ENCODE measurements around the gene LDLRAD4.

LDLRAD4 gene

DNA sequence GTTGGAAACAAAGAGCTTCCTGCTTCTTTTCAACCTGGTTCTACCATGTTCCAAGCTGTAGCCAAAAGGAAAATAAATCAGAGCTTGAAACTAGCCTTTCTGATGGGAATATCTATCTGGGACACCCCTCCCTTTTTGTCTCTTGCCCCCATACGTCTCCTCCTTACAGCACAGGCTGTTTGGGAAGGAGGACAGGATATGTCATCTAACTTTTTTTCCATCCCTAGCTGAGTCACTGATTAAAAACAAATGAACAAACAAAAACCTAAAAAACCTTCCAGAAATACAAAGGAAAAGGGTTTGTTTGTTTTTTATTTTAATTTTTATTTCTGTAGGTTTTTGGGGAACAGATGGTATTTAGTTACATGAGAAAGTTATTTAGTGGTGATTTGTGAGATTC is 356.2 kb downstream of the LDLRAD4 start:
- no peak for DNase-seq (ENCODE audit: low read depth)

DNA sequence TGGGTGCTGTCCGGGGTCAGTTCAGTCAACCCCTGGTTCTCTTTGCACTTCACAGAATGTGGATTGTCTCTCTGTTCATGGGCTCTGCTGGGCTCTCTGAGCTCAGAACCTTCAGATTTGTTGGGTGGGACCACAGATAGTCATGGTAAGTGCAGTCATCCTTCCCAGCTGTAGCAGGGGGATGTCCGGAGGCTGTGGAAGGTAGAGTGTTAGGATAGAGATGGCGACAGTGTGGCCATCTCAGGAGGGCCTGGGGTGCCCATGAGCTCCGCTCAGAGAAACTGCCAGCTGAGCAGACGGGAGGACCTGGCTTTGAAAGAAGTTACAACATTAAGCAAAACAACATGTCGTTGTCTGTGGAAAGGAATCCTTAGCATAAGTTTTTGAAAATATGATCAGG is 358.0 kb downstream of the LDLRAD4 start:
- no peak for DNase-seq (ENCODE audit: low read depth)

DNA sequence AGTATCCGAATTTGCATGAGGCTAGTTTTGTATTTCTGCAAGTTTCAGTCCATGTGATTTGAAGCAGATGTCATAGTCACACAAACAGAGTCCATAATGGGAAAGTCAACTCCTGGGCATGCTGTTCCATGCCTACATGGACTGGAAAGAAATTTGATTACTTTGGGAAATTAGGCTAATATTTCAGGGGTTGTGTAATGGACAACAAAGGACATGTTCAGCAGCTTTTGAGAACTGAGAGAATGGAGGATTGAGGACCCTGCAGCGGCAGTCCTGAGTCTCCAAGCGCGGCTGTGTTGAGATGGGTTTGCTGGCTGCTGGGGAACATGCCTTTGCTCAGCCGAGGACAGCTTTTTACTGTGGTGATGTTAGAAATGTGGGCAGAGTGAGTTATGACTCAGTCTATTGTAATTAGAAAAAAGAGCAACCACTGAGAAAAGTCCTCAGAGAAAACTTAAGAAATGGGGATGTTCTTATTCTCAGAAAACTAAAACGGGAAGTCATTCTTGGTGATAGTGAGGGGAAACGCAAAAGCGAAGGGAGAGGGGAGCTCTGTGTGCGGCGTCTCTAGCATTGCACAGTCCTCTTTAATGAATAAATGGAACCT is 358.6 kb downstream of the LDLRAD4 start:
- no peak for DNase-seq (ENCODE audit: low read depth)

DNA sequence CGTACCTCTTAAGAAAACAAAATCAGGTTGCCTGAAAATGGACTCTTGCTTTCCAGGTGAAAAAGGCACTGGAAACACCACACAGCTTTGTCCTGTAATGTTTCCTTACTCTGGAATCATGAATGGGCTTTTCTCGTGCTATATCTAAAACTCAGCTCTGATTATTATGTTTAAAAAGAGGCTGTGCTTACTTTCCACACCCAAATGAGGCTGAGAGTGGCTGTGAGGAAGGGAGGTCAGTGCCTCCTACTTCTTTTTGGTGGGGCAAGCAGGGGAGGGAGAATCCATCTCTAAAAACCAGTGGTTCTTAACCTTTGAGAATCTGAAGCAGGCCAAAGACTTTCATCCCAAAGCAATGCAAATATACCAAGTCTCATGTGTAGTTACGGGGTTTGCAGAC is 359.2 kb downstream of the LDLRAD4 start:
- no peak for DNase-seq (ENCODE audit: low read depth)

DNA sequence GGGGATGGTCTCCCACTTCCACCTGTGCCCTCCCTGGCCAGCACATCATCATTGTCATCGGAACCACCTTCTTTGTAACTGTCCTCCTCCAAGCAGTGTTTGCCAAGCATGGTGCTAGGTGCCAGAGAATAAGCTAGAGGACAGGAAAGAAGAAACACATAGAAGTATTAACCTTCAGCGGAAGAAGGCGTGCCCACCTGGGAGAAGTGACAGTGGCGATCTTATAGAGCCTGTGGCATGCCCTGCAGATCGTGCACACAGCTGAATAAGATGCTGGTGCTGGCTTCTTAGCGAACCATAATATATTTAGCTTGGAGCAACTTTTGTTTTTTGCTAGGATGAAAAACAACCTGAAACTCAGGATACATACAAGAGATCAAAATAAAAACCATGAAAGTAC is 359.8 kb downstream of the LDLRAD4 start:
- no peak for DNase-seq (ENCODE audit: low read depth)

DNA sequence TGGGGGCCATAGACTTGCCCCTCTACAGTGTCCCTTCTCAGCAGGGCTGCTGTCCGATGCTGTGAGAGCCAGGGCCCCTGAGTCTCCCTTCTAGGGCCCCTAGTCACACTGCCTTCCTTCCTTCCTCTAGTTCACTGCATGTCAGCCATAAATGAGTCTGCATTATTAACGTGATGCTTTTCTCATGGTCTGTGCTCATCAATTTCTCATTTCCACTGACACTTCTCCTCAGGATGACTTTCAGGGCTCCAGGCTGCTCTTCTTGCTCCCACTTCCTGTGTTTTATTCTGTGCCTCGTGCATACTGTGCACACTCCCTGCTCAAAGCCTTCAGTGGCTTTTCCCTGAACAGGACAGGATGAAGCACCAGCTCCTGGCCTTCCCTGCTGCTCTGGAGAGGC is 361.3 kb downstream of the LDLRAD4 start:
- DNase-seq (ENCODE audit: low read depth): no peak

DNA sequence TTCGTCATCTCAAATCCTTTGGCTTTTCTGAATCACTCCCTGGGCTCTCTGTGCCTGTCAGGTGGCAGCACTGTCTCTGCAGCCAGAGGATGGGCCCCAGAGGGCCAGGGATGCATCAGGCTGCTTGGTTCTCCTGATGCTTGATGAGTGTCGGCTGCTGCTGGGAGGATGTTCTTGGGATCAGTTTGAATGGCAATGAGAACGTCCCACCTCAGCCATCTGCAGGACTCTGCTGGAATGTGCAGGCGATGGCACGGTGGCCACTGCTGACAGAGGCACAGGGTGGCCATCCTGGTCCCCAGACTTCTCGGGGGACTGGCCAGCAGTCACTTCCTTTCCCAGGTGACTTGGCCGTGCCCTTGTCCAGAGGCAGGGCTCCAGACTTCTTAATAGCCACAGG is 361.8 kb downstream of the LDLRAD4 start:
- DNase-seq (ENCODE audit: low read depth): no peak

DNA sequence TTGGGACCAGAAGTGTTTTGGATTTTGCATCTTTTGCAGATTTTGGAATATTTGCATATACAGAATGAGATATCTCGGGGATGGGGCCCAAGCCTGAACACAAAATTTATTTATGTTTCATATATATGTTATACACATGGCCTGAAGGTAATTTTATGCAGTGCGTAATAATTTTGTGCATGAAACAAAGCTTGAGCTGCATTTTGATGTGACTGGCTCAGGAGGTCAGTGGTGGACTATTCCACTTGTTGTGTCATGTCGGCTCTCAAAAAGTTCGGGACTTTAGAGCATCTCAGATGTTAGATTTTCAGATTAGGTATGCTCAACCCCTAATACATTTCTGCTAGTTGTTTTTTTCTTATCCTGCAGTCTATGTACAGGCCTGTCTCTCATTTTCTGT is 362.4 kb downstream of the LDLRAD4 start:
- DNase-seq (ENCODE audit: low read depth): no peak

DNA sequence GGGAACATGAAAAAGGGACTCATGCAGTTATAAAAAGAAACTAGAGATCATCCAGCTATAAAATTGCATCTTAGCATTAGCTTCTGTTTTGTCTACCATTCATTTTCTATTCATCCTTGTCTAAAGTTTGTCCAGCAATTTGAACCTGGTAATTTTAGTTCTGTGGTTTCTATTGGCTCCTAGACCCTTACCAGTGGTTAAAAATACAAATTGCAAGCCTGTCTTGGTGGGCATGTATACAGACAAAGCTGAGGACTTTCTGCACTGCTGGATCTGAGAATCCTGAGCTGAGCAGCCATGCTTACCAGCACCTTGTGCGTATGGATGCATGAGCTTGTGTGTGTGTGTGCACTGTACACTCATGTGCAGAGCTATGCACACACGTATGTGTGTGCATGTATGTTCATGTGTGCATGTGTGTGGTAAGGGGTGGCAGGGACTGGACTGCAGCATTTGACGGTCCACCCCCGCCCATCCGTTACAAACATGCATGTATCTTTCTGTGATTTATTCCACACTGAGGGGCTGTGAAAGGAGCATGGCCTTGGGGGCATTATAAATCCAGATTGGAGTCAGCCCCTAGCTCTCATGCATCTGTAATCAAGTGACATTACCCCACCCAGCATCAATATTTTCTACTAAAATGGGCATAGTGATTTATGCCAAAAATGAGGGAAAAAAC is 363.1 kb downstream of the LDLRAD4 start:
- no peak for DNase-seq (ENCODE audit: low read depth)

DNA sequence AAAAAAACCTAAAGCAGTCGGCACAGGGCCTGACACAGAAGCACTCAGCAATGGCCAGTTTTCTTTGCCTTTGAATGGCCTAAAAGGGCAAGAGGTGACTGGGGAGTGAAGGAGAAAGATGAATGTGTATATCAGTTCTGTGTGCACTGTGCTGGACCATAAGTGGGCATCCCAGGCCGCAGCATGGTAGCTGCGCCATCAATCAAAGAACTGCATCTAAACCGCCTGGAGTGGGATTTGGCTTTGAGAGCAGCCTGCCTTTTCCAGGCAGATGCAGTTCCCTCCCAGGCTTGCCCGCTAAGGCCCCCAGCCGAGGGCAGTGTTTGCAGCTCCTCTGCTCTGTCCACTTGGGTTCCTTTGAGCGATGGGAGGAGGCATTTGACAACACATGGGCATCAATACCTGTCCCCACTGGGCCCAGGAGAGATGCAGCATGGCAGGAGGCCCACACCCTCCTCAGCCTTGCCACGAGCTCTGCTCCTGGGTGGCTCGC is 363.7 kb downstream of the LDLRAD4 start:
- DNase-seq (ENCODE audit: low read depth): no peak

DNA sequence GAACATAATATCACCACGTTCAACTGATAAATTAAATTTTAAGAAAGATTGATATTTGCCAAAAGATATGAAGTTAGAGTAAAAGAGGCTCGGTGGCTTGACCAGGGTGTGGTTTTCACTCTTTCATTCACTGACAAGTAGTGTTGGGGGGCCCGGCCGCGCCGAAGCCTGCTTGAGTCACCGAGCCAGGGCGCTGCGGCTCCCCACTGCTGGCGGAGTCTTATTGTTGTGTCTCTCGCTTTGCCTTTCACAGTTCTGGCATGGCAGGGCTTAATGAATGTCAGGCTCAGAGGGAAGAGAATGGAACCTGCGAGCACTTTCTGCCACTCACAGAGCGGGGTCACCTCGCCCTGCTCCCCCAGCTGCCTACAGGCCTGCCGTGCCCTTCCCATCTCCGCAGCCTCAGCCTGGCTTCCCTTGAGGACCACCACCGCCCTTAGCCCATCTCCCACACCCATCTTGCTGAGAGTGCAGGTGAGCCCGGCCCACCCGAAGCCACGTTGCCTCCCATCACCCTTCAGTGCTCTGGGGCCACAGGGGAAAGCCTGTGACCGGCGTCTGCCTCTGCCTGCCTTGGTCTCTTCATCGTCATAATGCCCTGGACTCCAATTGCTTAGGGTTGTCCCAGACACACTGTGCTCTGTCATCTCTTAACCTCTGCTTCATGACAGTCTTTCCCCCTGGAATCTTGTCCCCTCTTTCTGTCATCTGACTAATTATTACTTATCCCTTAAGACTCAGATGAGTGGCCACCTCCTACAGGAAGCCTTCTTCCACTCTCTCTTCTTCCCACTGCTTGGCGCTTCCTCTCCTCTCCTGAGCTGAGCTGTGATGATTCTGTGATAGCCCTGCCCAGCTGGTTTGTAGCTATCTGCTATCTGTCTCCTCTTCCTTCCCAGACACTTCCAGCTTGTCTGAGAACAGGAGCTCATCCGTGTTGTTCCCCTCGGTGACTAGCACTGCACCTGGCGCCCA is 365.3 kb downstream of the LDLRAD4 start:
- DNase-seq (ENCODE audit: low read depth): no peak

DNA sequence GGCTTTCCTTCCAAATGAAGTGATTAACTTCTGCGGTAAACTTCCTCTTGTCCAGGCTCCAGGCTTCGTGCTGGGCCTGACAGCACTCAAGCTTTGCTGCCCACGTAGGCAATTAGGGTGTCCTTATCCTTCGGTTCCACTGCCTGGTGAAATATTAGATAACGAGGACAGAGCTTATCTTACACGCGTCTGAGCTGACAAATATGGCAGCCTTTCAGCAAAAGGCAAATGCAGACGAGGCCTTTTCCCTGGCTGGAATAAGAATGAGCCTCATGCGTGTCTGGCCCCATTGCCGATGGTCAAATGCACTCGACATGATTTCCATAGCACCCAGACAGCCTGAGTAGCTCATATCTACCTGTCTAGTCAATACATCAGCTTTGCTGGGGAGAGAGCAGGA is 366.3 kb downstream of the LDLRAD4 start:
- DNase-seq (ENCODE audit: low read depth): no peak

DNA sequence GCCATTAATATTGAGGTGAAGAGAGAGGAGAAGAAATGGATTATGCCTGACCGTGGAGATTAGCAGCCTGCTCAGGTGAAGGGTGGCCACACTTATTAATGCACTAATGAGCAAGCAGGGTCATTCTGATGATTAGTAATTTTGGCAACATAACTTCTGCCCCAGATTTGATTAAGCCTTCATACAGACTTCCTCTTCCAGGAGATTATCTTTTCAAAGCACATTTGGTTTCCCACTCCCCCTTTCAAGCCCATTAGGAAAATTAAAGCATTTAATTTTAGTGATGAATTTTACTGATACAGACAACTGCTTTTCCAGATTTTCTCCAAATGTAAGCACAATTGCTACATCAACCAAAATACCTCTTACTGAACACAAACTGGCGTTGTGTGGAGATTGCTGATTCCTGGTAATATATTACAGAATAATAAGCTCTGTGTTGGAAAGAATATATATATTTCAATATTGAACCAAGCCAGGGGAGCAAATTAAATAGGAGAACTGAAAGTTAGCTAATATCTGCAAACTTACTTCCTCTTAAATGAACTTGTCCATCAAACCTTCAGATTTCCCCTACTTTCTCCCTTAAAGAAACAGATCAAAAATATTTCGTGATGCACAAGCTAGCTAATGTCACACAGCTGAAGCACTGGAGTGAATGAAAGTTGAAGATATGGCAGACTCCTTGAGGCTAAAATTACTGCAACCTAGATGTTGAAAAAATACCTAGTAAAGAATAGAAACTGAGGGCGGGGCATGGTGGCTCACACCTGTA is 367.0 kb downstream of the LDLRAD4 start:
- DNase-seq (ENCODE audit: low read depth): no peak

DNA sequence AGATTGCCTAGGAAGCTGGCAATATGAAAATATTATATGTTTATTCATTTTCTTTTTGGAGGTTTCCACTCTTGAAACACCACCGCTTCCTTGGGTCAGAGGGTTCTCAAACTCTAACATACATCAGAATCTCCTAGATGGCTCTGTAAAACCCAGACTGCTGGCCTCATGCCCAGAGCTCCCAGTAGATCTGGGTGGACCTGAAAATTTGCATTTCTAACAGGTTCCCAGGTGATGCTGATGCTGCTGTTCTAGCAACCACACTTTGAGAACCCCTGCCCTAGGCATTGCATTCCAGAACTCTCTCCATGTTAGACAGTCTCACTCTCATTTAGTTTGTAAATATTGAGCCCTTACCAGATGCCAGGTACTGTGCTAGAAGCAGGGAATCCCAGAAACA is 368.4 kb downstream of the LDLRAD4 start:
- no peak for DNase-seq (ENCODE audit: low read depth)

DNA sequence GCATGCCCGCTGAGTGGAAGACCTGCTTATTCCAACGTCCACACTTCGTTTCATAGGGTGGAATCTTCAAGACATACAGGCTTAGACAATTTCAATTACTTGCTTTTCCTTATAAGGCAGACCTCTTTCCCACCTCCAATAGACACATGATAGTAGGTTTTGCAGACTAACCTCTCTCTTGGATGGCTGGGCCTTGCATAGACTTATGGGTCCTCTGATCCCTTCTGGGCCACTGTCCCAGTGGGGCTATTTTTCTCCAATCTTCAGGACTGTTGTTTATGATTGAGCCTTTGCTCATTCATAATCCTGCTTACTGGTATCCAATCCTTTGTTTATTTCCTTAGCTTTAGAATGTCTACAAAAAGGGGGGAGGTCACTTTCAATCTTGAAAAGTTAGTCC is 368.9 kb downstream of the LDLRAD4 start:
- DNase-seq (ENCODE audit: low read depth): no peak

DNA sequence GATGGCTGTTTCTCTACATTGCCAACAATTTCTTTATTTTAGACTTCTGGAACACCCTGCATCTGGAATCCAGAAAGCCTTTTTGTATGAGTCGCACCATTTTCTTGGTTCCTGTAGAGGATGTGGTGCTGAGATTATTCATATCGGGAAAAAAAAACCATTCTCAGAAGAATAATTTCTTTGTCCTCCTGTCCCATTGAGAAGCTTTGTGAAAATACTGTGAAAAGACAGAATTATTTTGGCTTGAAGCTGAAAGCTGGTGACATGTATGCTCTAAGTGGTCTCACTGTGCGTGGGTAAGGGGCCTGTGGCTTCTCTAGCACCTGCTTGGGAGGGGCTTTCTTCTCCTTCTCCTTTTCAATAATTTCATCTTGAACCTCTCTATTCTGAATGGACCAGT is 369.4 kb downstream of the LDLRAD4 start:
- DNase-seq (ENCODE audit: low read depth): no peak

DNA sequence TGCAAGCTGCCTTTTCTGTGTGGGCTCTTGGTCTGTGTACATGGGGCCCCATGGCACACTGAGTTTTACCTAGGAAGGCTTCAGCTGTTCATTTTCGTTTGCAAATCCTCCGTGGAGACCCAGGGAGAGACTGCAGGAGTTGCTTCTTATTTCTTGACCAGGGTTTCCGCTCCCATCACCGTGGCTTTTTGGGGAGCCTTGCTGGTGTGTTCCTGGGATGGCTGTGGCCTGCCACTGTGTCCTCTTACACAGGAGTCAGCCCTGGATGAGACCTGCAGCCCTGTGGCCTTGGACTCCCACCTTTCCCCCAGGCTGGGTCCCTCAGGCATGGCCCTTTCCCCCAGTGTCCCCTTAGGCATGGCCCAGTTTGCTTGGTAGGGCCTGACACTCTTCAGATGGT is 370.8 kb downstream of the LDLRAD4 start:
- DNase-seq (ENCODE audit: low read depth): no peak

DNA sequence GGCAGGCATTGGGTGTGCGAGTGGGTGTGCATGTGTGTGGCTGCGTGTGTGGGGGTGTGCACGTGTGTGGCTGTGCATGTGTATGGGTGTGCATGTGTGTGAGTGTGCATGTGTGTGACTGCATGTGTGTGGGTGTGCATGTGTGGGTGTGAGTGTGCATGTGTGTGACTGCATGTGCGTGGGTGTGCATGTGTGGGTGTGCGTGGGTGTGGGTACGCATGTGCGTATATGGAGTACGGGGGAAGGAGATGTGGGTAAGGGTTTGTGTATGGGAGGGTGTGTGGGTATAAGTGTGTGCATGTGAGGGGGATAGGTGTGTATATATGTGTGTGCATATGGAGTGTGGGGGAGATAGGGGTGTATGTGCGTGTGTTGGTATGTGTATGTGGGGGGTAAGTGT is 371.4 kb downstream of the LDLRAD4 start:
- no peak for DNase-seq (ENCODE audit: low read depth)

DNA sequence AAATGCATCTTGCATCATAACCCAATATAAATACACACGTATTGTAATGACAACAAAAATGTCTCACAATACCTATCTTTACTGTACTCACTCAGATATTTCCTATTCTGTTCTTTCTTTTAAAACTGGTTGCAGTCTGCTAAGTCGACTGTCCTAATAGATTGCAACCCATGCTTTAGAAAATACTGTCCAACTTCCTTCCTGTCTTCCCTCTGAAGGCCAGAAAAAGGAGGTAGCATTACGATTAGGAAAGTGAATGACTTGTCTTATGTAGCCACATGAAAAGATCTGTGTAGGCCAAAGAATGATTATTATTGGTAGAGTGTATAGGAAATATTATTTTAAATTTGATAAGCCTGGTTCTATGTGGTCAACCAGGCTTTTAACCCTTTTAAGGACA is 373.7 kb downstream of the LDLRAD4 start:
- no peak for DNase-seq (ENCODE audit: low read depth)

DNA sequence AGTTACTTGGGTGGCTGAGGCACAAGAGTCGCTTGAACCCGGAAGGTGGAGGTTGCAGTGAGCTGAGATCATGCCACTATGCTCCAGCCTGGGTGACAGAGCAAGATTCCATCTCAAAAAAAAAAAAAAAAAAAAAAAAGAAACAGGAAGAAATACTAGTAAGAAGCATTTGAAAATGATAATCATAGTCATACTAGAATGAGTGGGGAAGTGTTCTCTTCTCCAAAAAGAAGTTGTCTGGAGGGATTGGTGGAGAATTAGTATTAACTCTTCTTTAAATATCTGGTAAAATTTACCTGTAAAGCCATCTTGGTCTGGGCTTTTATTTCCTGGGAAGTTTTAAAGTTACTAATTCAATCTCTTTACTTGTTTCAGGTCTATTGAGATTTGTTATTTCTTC is 376.0 kb downstream of the LDLRAD4 start:
- no peak for DNase-seq (ENCODE audit: low read depth)

DNA sequence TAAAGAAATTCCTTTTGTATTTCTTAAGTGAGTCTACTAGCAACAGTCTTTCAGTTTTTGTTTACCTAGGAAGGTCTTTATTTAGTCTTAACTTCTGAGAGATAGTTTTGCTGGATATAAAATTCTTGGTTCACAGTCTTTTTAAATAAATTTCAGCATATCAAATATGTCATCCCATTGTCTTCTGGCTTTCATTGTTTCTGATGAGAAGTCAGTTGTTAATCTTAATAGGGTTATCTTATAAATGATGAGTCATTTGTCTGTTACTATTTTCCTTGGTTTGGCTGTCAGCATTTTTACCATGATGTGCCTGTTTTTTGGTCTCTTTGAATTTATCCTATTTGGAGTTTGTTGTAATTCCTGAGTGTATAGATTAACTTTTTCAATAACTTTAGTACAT is 378.5 kb downstream of the LDLRAD4 start:
- DNase-seq (ENCODE audit: low read depth): no peak

DNA sequence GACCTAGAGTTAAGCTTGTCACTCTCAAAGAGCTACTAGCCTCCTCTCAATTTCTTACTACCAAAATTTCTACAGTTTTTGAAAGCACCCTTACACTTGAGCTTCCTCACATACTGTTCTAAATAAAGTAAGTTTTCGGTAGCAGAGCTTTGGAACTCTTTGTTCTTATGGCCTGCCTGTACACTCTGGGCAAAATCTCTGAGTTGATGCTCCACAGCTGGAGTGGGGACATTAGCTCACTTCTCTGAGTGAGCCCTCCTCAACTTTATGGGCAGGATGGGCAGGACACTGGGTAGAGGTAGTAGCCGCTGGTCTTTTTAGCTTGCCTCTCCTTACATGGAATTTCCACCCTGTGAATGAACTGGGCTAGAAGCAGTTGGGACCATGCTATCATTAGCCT is 380.0 kb downstream of the LDLRAD4 start:
- no peak for DNase-seq (ENCODE audit: low read depth)

All from activated T-helper 1 cell treated with Interleukin-2 at 50 U/mL for 16 hours (primary cell).